Activated naive CD4-positive, alpha-beta T cell (primary cell): ENCODE results near the gene ASB12.

Experiments
- DNase-seq, 4 experiments: peaks; one replicate each; lab custom pipeline; 2025; lab: John Stamatoyannopoulos, UW

ASB12 gene

DNA sequence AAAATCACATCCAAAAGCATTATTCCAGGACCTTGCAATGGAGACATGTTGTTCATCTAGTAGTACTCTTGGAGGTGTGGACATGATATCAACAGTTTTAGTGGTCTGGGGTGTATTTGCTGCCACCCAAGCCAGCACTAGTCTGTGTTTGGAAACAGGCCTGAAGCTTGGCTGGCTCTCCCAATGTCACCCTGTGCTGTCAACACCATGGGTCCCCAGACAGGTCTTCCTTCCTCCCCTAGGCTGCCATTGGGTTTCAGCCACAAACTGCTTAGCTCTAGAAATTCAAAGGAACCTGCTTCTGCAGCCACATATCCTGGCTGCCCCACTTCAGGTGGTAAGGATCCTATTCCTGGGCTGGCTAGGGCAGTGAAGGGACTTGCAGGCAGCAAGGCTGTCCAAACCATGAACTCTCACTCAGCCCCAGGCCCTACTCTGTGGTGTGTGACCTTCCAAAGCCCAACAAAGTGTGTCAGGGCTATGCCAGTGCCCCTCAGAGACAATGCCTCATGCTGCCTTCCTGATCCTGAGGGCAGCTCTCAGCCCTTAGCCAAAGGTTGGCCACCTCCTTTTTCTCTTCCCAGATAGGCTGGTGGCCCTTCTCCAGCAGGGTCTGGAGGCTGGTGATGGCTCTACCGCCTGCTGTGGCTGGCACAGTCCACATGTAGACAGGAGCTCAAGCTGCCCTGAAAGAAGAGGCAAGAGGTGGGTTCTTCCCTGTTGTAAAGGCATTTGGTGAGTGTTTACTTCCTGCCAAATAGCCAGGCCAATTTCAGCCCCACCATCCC, 43.2 kb downstream of the ASB12 start:
- DNase-seq: no peak

DNA sequence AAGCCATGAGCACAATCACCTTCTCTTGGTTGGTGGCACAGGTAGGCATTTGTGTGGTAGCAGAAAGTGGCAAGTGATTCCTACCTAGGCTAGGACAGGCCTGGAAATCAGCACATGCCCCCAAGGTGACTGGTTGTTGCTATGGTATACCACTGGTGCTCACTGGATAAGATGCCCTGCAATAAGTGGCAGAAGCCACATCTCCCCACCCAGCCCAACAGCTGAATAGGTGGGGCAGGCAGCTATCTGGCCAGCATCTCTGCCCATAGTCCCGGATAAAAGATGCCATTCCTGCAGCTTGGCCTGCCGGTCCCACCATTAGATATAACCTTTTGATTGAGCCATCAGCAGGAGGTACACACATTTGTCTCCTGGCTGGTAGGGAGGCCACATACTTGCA, 46.0 kb downstream of the ASB12 start:
- no peak for DNase-seq

DNA sequence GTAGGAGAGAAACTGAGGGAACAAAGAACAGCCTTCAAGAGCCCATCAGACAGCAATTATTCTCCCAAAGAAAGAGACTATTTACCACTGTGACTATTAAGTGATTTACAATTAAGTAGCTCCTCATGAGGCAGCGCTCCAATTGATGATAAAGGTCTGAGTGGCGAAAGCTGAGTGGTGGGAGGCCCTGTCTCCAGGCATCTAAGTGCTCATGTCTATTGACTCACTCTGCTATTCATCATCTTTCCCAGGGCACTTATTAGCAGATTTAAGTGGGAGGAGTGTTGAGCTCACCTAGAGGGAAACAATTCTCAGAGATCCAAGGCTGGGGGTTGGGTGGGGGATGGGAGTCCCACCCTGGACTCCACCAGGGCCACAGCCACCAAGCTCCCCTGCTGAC, 48.2 kb downstream of the ASB12 start:
- DNase-seq: no peak

DNA sequence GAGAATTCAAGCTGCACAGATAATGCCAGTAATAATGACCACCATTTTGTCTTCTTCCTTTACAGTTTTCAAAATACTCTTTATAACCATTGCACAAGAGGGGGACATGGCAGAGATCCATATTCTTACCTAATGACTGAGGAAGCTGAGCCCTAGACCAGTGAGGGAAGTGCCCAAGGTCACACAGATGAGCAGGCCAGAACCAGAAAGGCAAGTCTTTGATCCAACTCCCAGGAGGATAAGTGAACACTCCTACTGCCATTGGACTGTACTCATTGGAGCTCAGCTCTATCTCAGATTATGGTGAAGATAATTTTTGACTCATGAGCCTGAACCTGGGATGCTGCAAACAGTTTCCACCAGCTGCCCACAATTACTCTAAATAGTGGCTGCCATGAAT, 53.5 kb downstream of the ASB12 start:
- no peak for DNase-seq
